Measurements from ENCODE around the gene GET4. TPM values are rescaled to one million over a fixed set of nuclear protein-coding genes. Genes with fewer than 3 reads are reported as not detected.

The GET4 gene
- total and polyA plus RNA-seq, 2 of the 8 experiments (the other 6 are each of a cell fraction or from before 2014, with no cell fraction given): 56.7 to 74.1 TPM

DNA sequence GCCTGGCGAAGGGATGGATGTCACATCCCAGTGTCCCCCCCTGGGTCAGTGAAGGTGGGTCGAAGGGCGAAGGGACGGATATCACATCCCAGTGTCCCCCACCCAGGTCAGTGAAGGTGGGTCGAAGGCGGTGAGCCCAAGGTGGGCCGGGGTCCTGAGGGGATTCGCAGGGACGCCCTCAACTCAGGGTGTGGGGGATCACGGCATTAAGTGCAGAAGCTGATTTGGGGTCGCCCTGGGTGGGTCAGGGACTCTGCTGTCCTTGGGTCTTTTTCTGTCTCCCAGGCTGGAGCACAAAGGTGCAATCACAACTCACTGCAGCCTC is 56.3 kb downstream of the GET4 start (continued):
- TF ChIP-seq, protein P1, sequence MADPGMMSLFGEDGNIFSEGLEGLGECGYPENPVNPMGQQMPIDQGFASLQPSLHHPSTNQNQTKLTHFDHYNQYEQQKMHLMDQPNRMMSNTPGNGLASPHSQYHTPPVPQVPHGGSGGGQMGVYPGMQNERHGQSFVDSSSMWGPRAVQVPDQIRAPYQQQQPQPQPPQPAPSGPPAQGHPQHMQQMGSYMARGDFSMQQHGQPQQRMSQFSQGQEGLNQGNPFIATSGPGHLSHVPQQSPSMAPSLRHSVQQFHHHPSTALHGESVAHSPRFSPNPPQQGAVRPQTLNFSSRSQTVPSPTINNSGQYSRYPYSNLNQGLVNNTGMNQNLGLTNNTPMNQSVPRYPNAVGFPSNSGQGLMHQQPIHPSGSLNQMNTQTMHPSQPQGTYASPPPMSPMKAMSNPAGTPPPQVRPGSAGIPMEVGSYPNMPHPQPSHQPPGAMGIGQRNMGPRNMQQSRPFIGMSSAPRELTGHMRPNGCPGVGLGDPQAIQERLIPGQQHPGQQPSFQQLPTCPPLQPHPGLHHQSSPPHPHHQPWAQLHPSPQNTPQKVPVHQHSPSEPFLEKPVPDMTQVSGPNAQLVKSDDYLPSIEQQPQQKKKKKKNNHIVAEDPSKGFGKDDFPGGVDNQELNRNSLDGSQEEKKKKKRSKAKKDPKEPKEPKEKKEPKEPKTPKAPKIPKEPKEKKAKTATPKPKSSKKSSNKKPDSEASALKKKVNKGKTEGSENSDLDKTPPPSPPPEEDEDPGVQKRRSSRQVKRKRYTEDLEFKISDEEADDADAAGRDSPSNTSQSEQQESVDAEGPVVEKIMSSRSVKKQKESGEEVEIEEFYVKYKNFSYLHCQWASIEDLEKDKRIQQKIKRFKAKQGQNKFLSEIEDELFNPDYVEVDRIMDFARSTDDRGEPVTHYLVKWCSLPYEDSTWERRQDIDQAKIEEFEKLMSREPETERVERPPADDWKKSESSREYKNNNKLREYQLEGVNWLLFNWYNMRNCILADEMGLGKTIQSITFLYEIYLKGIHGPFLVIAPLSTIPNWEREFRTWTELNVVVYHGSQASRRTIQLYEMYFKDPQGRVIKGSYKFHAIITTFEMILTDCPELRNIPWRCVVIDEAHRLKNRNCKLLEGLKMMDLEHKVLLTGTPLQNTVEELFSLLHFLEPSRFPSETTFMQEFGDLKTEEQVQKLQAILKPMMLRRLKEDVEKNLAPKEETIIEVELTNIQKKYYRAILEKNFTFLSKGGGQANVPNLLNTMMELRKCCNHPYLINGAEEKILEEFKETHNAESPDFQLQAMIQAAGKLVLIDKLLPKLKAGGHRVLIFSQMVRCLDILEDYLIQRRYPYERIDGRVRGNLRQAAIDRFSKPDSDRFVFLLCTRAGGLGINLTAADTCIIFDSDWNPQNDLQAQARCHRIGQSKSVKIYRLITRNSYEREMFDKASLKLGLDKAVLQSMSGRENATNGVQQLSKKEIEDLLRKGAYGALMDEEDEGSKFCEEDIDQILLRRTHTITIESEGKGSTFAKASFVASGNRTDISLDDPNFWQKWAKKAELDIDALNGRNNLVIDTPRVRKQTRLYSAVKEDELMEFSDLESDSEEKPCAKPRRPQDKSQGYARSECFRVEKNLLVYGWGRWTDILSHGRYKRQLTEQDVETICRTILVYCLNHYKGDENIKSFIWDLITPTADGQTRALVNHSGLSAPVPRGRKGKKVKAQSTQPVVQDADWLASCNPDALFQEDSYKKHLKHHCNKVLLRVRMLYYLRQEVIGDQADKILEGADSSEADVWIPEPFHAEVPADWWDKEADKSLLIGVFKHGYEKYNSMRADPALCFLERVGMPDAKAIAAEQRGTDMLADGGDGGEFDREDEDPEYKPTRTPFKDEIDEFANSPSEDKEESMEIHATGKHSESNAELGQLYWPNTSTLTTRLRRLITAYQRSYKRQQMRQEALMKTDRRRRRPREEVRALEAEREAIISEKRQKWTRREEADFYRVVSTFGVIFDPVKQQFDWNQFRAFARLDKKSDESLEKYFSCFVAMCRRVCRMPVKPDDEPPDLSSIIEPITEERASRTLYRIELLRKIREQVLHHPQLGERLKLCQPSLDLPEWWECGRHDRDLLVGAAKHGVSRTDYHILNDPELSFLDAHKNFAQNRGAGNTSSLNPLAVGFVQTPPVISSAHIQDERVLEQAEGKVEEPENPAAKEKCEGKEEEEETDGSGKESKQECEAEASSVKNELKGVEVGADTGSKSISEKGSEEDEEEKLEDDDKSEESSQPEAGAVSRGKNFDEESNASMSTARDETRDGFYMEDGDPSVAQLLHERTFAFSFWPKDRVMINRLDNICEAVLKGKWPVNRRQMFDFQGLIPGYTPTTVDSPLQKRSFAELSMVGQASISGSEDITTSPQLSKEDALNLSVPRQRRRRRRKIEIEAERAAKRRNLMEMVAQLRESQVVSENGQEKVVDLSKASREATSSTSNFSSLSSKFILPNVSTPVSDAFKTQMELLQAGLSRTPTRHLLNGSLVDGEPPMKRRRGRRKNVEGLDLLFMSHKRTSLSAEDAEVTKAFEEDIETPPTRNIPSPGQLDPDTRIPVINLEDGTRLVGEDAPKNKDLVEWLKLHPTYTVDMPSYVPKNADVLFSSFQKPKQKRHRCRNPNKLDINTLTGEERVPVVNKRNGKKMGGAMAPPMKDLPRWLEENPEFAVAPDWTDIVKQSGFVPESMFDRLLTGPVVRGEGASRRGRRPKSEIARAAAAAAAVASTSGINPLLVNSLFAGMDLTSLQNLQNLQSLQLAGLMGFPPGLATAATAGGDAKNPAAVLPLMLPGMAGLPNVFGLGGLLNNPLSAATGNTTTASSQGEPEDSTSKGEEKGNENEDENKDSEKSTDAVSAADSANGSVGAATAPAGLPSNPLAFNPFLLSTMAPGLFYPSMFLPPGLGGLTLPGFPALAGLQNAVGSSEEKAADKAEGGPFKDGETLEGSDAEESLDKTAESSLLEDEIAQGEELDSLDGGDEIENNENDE (IDR thresholded peaks at IDR 0.05; ENCODE audit: insufficient replicate concordance, low read length): no peak
- no peak for TF ChIP-seq EP300 (IDR thresholded peaks at IDR 0.05; ENCODE audit: borderline replicate concordance in 1 of 2, low read depth in 2 of 2, low read length in 2 of 2)

All from H1 (cell line).